Body of pancreas (tissue), 4 donors: ENCODE measurements around the gene EIF4H.

ENCODE experiments used
- POLR2A ChIP-seq, 3 donors: fragments of 450-650 bp; IDR thresholded peaks; one replicate each; pipeline ENCODE4 v1.6.1; 2016; ENCODE audit warnings: antibody characterized with exemption in 3 of 3, mild to moderate bottlenecking in 2 of 3
- TF ChIP-seq, protein P1 (sequence below), 7 experiments: fragments of 450-650 bp in 4 of 7; fragments of 200-600 bp in 3 of 7; sonication (generic) in 3 of 7; IDR thresholded peaks; one replicate each; pipeline ENCODE4 v1.5.1; 2016 to 2019; ENCODE audit warnings: antibody characterized with exemption in 7 of 7

DNA sequence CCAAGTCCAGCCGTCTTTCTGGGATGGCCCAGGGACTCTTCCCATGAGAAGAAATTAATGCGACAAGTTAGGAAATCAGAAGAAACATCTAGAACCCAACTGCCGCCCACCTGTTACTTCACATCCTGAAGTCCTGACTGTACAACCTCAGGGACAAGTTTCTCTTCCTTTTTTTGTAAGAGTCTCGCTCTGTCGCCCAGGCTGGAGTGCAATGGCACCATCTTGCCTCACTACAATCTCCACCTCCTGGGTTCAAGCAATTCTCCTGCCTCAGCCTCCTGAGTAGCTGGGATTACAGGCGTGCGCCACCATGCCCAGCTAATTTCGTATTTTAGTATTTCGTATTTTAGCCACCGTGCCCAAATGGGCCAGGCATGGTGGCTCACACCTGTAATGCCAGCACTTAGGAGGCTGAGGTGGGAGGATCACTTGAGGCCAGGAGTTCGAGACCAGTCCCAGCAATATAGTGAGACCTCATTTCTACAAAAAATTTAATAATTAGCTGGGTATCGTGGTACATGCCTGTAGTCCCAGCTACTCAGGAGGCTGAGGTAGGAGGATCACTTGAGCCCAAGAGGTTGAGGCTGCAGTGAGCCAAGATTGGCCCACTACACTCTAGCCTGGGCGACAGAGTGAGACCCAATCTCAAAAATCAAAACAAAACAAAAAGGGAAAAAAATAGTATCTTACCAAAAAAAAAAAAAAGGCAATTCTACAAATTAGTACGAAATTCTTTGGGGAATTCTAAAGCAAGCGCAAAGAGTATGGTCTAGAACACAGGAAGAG, 56.5 kb downstream of the EIF4H start:
- TF ChIP-seq, protein P1, sequence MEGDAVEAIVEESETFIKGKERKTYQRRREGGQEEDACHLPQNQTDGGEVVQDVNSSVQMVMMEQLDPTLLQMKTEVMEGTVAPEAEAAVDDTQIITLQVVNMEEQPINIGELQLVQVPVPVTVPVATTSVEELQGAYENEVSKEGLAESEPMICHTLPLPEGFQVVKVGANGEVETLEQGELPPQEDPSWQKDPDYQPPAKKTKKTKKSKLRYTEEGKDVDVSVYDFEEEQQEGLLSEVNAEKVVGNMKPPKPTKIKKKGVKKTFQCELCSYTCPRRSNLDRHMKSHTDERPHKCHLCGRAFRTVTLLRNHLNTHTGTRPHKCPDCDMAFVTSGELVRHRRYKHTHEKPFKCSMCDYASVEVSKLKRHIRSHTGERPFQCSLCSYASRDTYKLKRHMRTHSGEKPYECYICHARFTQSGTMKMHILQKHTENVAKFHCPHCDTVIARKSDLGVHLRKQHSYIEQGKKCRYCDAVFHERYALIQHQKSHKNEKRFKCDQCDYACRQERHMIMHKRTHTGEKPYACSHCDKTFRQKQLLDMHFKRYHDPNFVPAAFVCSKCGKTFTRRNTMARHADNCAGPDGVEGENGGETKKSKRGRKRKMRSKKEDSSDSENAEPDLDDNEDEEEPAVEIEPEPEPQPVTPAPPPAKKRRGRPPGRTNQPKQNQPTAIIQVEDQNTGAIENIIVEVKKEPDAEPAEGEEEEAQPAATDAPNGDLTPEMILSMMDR (IDR thresholded peaks at IDR 0.05) = no peak
- no peak for TF ChIP-seq POLR2A (IDR thresholded peaks at IDR 0.05)
